Measurements from ENCODE around the gene ELL2.
"Not testable (repeated sequence)": the region's sequence is repeated elsewhere in the genome, so short reads cannot be mapped to it uniquely, and the experiment has no call there.

The ELL2 gene

GRCh38 chr5:95880081-95880926, 81.3 kb downstream of the ELL2 start:
- no peak for DNase-seq (ENCODE audit: low read depth)

GRCh38 chr5:95879661-95880060, 82.0 kb downstream of the ELL2 start:
- no peak for DNase-seq (ENCODE audit: low read depth)

GRCh38 chr5:95878417-95879323, 83.0 kb downstream of the ELL2 start:
- DNase-seq (ENCODE audit: low read depth) = no peak

- DNase-seq (ENCODE audit: low read depth) = no peak
Measured at GRCh38 chr5:95876782-95877181, 84.9 kb downstream of the ELL2 start.

GRCh38 chr5:95874246-95874645, 87.4 kb downstream of the ELL2 start:
- no peak for DNase-seq (ENCODE audit: low read depth)

- no peak for DNase-seq (ENCODE audit: low read depth)
Measured at GRCh38 chr5:95873351-95873750, 88.3 kb downstream of the ELL2 start.

- no peak for DNase-seq (ENCODE audit: low read depth)
Measured at GRCh38 chr5:95872346-95873268, 89.0 kb downstream of the ELL2 start.

GRCh38 chr5:95871146-95871806, 90.4 kb downstream of the ELL2 start:
- no peak for DNase-seq (ENCODE audit: low read depth)

- no peak for DNase-seq (ENCODE audit: low read depth)
Measured at GRCh38 chr5:95870105-95870672, 91.5 kb downstream of the ELL2 start.

GRCh38 chr5:95869173-95869855, 92.3 kb downstream of the ELL2 start:
- not testable (repeated sequence) for DNase-seq (ENCODE audit: low read depth)

GRCh38 chr5:95868136-95868535, 93.5 kb downstream of the ELL2 start:
- no peak for DNase-seq (ENCODE audit: low read depth)

GRCh38 chr5:95866435-95867040, 95.1 kb downstream of the ELL2 start:
- DNase-seq (ENCODE audit: low read depth) = no peak

GRCh38 chr5:95864944-95865504, 96.6 kb downstream of the ELL2 start:
- DNase-seq (ENCODE audit: low read depth) = no peak

GRCh38 chr5:95864456-95864855, 97.2 kb downstream of the ELL2 start:
- no peak for DNase-seq (ENCODE audit: low read depth)

- DNase-seq (ENCODE audit: low read depth) = no peak
Measured at GRCh38 chr5:95863383-95863757, 98.3 kb downstream of the ELL2 start.

- DNase-seq (ENCODE audit: low read depth) = no peak
Measured at GRCh38 chr5:95862671-95863382, 98.8 kb downstream of the ELL2 start.

- DNase-seq (ENCODE audit: low read depth) = no peak
Measured at GRCh38 chr5:95861864-95862561, 99.6 kb downstream of the ELL2 start.

- DNase-seq (ENCODE audit: low read depth) = no peak
Measured at GRCh38 chr5:95861221-95861863, 100.3 kb downstream of the ELL2 start.

Measured in CMK (cell line).